K562 (cell line): ENCODE measurements around the gene CSTF1. TPM values are rescaled to one million over a fixed set of nuclear protein-coding genes. Genes with fewer than 3 reads are reported as not detected.

Experiments used
- ARNT ChIP-seq, 2 experiments: fragments of 450-650 bp; IDR thresholded peaks; 2 replicates each; pipeline ENCODE4 v1.6.1; 2016; ENCODE audit warnings: mild to moderate bottlenecking in 1 of 2
- HOMEZ ChIP-seq: fragments of 250-450 bp; sonication (Bioruptor Pico); IDR thresholded peaks from 2 replicates; pipeline ENCODE4 v1.4.0; 2020; ENCODE audit warnings: mild to moderate bottlenecking, moderate library complexity
- IRF2 ChIP-seq: sonication (generic); formaldehyde crosslinking; IDR thresholded peaks from 2 replicates; pipeline ENCODE4 v1.8.1; 2022; ENCODE audit warnings: mild to moderate bottlenecking, missing genetic modification reagents
- MNT ChIP-seq, 2 experiments: fragments of 450-650 bp; conservative IDR thresholded peaks; 2 replicates each; pipeline ENCODE4 v1.6.1; 2017; ENCODE audit warnings: mild to moderate bottlenecking in 2 of 2, moderate library complexity in 2 of 2
- PRDM10 ChIP-seq: fragments of 450-650 bp; IDR thresholded peaks from 2 replicates; pipeline ENCODE4 v1.6.1; 2018; ENCODE audit not compliant: partially characterized antibody
- SUPT5H ChIP-seq: fragments of 450-650 bp; IDR thresholded peaks from 2 replicates; pipeline ENCODE4 v1.6.1; 2016
- ZBTB17 ChIP-seq: fragments of 450-650 bp; formaldehyde crosslinking; IDR thresholded peaks from 2 replicates; pipeline ENCODE4 v1.4.0; 2020; ENCODE audit warnings: mild to moderate bottlenecking
- ZNF197 ChIP-seq: fragments of 200-800 bp; sonication (Bioruptor generic); IDR thresholded peaks from 2 replicates; pipeline ENCODE4 v1.6.1; 2016; ENCODE audit warnings: low read depth, missing genetic modification characterization, missing compliant biosample characterization
- ZNF431 ChIP-seq: sonication (generic); formaldehyde crosslinking; IDR thresholded peaks from 2 replicates; pipeline ENCODE4 v1.8.0; 2022; ENCODE audit warnings: mild to moderate bottlenecking, missing genetic modification reagents
- polyA plus RNA-seq, 8 experiments: library from polyadenylated mRNA; depleted of rRNA in 4 of 8; stranded (reverse) in 5 of 8; unstranded in 3 of 8; fragments of >200 nt; fragmentation: Nextera tagmentation in 2 of 8; fragmentation: Illumina TruSeq in 1 of 8; extraction: Ambion mirVana in 2 of 8; extraction: Trizol in 1 of 8; gene quantifications; 2 replicates each; pipeline versions ENCODE4 v1.2.1 to v1.2.3, GENCODE V29; 2011 to 2014; ENCODE audit warnings: inconsistent platforms in 1 of 8, missing spikeins in 1 of 8
- total RNA-seq, 7 experiments: library from RNA; depleted of rRNA in 6 of 7; stranded (reverse); fragments of >200 nt in 6 of 7; fragmentation: Illumina TruSeq in 2 of 7; extraction: Trizol in 2 of 7; gene quantifications; 2 replicates each; pipeline versions ENCODE4 v1.2.1 to v1.2.3, GENCODE V29; 2011 to 2021; ENCODE audit warnings: low replicate concordance in 1 of 7

Gene CSTF1
- total and polyA plus RNA-seq, 9 of the 15 experiments (the other 6 are each of a cell fraction or from before 2014, with no cell fraction given), result 30.8 to 110 (median 53.4) TPM

GRCh38 chr20:56362833-56363413 is 29.5 kb upstream of the CSTF1 start (continued):
- TF ChIP-seq MNT (conservative IDR thresholded peaks at IDR 0.05) (peak; percentile 86 to 92), ZNF431 (no peak), PRDM10 (peak; percentile 97), ARNT (IDR thresholded peaks at IDR 0.05) (peak; percentile 73 to 88; a peak in 2 of 4 replicates), ZNF197 (CRISPR knock-in tag) (0 out of 2 replicates have a peak, but pooled peaks have one; percentile 46), IRF2 (CRISPR knock-in tag) (no peak), SUPT5H (0 out of 2 replicates have a peak, but pooled peaks have one; percentile 17), ZBTB17 (peak; percentile 73), HOMEZ (CRISPR knock-in tag) (no peak)
